Umbilical cord (tissue), 2 donors: ENCODE measurements around the gene LMBR1. TPM values are rescaled to one million over a fixed set of nuclear protein-coding genes. Genes with fewer than 3 reads are reported as not detected.
A peak's percentile ranks its signal among the peaks of the same experiment; 100 is the strongest.

Source experiments
- DNase-seq: peaks from one replicate; pipeline ENCODE4 v3.0.0-alpha.2; 2015; ENCODE audit warnings: low spot score
- total RNA-seq: library from RNA; depleted of rRNA; stranded (reverse); fragments of >200 nt; gene quantifications from one replicate; pipeline ENCODE4 v1.2.3, GENCODE V29; 2014; ENCODE audit warnings: low replicate concordance; ENCODE audit not compliant: insufficient read depth

LMBR1 gene
- total RNA-seq, 1 donor from 2014 or later = 56.3 TPM

GRCh38 chr7:156802214-156802613 lies 90.8 kb downstream of the LMBR1 start:
- no peak for DNase-seq

GRCh38 chr7:156795415-156795814 lies 97.6 kb downstream of the LMBR1 start:
- DNase-seq = no peak

DNA sequence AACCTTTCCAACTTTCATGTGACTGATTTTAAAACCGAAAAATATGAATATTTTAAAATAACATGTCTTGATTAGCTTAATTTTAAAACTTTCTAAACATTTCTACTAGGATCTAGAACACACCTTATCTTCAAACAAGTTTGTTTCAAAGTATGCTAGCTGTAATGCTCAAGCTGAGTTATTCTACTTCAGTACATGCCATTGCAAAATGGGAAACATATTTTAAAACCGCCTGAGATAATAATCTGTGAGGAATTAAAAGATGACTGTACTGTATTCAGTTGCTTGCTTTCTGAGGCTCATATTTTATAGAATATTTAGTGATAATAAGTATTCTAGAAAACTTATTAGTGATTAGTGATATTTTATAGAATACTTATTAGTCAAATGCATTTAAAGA lies 99.6 kb downstream of the LMBR1 start:
- DNase-seq = no peak

- no peak for DNase-seq
Observed at GRCh38 chr7:156792611-156793010, 100.4 kb downstream of the LMBR1 start.

GRCh38 chr7:156791241-156791640 lies 101.7 kb downstream of the LMBR1 start:
- DNase-seq = no peak

GRCh38 chr7:156790264-156790663 lies 102.7 kb downstream of the LMBR1 start:
- DNase-seq = no peak

- DNase-seq = no peak
Observed at GRCh38 chr7:156785998-156786543, 106.9 kb downstream of the LMBR1 start.

- peak; percentile 22 for DNase-seq
Observed at GRCh38 chr7:156783864-156784263, 109.1 kb downstream of the LMBR1 start.

DNA sequence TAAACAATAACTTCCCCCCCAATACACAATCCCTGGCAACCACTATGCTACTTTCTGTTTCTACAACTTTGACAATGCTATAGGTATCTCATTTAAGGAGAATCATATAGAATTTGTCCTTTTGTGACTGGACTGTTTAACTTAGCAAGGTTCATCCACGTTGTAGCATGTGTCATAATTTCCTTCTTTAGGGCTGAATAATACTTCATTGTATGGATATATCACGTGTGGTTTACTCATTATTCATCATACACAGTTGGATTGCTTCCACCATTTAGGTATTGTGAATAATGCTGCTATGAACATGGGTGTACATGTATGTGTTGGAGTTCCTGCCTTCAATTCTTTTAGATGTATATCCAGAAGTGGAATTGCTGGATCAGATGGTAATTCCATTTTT lies 111.0 kb downstream of the LMBR1 start:
- no peak for DNase-seq

DNA sequence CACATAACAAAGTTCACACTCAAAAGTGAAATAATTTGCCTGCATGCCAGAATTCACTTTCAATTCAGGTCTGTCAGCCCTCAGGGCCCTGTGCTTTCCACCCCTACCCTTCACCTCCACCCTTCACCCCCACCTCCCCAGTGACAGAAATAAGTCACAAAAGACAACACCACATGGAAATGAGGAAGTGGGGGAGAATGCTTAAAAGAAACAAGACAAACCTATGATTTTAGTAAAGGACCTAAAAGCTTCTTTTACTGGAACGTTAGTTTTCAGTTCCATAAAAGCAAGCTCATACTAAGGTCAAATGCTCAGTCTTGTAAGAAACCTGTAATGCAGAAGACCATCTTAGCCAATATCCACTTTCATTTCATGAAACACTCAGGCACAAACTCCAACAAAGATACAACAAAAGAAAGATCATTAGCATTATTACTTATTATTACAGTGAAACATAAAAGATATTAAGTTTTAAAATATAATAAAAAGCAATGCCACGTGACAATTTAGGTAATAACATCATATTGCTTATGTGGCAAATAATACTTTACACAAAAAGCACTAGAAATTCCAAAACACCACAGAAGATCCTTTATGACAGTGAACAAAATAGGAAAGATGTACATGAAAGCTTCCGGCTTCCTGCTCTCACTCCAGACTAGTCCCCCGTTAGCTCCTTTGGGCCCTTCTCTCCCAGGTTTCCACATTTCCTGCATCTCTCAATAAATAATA lies 112.1 kb downstream of the LMBR1 start:
- no peak for DNase-seq

DNA sequence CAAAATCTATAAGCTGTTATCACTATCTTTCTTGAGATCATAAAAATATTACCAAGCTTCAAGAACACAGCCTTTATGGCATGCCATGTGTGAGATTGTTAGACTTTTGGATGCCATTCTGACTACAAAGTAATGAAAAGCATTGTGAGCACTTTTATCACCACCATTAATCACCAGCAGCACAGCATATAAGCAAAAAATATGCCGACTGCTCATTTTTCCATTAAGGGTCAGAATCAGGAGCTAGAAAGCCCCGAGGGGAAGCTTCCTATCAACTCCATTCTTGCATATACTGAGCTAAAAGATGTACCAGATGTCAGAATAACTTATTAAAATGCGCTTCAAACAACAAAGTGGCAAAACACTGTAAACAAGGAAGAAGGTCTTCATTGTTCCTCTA lies 114.3 kb downstream of the LMBR1 start:
- no peak for DNase-seq

DNA sequence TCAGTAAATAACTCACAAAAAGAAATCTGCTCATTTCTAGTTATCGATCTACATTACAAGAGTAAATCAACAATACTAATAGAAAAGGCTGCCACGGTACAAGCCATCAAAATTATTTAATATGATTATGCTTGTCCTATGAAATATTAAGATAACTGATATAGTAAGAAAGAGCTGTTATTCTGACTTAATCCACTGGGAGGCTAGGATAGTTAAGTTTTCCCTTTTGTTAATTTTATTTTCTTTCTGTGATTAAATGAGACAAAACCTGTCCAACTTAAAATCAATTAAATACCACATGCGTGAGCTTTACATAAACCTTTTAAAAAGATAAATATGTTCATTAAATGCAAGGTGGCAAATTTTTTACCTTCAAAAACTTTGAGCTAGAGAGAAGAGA lies 114.8 kb downstream of the LMBR1 start:
- no peak for DNase-seq

DNA sequence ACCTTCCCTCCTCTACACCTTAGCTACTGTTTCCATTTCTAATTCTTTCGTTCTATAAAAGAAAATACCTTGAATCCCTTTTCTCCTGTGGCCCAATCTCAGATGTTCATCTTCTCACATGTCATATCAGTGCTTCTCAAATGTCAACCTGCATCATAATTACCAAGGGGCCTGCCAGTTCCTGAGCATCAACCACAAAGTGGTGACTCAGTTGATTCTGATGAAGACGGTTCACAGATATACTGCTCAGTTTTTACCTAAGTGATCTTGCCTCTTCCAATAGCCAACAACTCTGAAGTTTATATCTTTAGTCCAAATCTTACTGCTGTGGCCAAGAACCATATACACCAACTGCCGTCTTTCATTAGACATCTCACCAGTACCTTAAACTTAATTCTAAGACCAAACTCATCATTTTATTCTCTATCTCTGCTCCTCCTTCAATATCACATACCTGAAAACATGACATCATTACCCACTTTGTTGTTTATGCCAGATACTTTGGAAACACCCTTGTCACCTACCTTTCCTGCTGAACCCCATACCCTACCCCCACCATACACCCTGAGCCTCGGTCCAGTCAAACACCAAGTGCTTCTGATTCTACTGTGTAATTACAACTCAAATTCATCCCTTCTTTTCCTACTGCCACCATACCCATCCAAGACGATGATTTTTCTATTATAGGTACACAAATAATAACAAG lies 115.5 kb downstream of the LMBR1 start:
- no peak for DNase-seq

DNA sequence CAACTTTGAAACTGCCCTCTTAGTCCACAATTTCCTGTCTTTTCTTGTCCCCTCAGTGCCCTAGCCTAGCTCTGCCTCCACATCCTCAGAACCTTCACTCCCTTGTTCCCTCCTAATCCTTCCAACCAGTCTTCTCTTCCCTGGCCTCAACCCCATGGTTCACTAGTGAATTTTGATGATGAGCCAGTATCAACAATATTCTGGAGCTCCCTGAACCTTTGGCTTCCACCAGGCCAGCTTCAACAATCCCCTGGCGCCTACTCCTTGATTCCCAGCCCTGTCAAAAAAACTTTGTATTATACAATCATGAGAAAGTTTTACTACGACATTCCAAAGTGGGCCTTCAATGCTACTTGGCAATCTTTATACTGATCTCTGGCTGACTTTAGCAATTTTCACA lies 116.5 kb downstream of the LMBR1 start:
- no peak for DNase-seq

DNA sequence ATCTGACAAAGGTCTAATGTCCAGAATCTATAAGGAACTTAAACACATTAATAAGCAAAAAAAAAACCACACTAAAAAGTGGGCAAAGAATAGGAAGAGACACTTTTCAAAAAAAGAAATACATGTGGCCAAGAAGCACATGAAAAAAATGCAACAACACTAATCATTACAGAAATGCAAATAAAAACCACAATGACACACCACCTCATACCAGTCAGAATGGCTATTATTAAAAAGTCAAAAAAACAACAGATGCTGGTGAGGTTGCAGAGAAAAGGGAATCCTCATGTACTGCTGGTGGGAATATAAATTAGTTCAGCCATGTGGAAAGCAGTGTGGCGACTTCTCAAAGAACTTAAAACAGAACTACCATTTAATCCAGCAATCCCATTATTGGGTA lies 119.0 kb downstream of the LMBR1 start:
- DNase-seq = no peak

DNA sequence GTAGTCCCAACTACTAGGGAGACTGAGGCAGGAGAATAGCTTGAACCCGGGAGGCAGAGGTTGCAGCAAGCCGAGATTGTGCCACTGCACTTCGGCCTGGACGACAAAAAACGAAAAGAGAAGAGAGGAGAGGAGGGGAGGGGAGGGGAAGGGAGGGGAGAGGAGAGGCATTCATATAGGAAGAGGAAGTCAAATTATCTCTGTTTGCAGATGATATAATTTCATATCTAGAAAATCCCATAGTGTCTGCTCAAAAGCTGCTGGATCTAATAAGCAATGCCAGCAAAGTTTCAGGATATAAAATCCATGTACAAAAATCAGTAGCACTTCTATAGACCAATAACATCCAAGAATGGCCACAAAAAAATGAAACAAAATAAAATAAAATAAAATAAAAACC lies 120.3 kb downstream of the LMBR1 start:
- DNase-seq = no peak

DNA sequence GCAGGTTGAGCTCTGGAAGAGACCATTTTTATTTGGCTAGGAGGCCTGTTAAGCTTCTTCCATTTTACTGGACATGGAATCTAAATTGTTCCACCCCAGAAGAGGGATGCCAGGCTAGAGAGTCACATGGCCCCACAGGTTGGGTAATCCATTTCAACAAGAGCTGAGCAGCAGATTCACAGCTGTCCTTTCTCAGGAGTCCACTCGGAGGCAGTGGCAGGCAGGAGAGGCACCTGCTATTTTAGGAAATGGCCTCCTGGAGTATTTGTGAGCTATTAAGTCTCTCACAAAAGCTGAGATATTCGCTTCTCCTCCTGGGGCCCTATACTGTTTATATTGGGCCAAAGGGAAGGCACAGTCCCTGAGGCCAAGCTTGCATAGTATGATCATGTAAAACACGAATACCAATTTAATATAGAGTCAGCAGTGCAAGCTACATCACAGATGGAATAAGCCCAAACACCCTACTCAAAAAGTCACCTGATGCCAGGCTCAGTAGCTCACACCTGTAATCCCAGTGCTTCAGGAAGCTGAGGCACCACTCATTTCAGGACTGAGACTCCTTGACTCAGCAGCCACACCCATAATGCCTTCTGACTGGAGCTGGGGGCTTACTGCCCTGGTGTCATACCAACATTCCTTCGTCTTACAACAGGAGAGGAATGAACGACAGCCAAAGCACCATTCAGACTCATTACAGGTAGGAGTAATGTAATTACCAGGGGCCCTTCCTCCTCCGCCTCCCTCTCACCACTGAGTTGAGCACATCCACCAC lies 124.1 kb downstream of the LMBR1 start:
- DNase-seq = no peak

- DNase-seq = no peak
Observed at GRCh38 chr7:156766666-156767065, 126.3 kb downstream of the LMBR1 start.

GRCh38 chr7:156765901-156766656 lies 126.9 kb downstream of the LMBR1 start:
- DNase-seq = peak; percentile 11

GRCh38 chr7:156764766-156765165 lies 128.2 kb downstream of the LMBR1 start:
- DNase-seq = no peak

DNA sequence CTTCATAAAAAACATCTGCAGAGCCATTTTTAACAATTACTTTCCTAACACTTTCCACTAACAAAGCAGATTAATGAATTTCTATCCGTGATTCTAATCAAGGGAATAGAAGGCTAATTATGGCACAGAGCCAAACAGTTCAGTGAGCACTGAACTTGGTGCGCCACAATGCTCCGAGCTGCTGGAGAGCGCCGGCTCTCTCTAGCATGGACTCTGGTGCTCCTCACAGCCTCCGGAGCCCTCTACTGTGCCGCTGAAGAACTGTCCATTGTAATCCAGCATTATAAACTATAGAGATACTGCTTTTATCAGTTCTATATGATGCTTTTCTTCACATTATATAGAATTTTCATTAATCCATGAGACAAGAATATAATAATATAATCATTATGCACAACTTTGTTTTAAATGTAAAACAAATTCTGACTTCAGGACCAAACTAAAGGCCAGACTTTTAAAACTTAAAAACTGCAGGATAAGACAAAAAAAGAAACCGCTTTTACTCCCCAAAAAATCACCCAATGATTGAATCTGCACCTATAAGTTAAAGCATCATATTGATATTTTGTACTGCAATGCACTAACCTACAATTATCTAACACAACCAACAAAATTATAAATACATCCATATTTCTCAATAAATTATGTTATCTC lies 128.8 kb downstream of the LMBR1 start:
- peak; percentile 63 for DNase-seq
